IMR-90 (cell line): Measurements from ENCODE around the gene CCK.

Source experiments
- CHD1 ChIP-seq: IDR thresholded peaks from 2 replicates; pipeline ENCODE4 v1.6.1; 2012; ENCODE audit warnings: low read depth, low read length, improper control_type of control experiment
- MAFK ChIP-seq: IDR thresholded peaks from 2 replicates; pipeline ENCODE4 v1.6.1; 2012; ENCODE audit warnings: low read depth, low read length, improper control_type of control experiment
- POLR2A ChIP-seq: IDR thresholded peaks from 2 replicates; pipeline ENCODE4 v1.6.1; 2012; ENCODE audit warnings: mild to moderate bottlenecking, low read depth, low read length
- RAD21 ChIP-seq: IDR thresholded peaks from 2 replicates; pipeline ENCODE4 v1.6.1; 2012; ENCODE audit warnings: low read length, improper control_type of control experiment
- SMC3 ChIP-seq: fragments of 150-350 bp; IDR thresholded peaks from 2 replicates; pipeline ENCODE4 v1.6.1; 2016; ENCODE audit warnings: low read depth, mild to moderate bottlenecking, antibody characterized with exemption, low read length, moderate library complexity
- TF ChIP-seq, protein P1 (sequence below): conservative IDR thresholded peaks from 2 replicates; pipeline ENCODE4 v1.5.1; 2012; ENCODE audit warnings: mild to moderate bottlenecking, low read depth, low read length, improper control_type of control experiment

GRCh38 chr3:42269647-42270046 is 3.7 kb upstream of the CCK start:
- TF ChIP-seq POLR2A (no peak), CHD1 (no peak), SMC3 (no peak), RAD21 (no peak), MAFK (no peak)
- TF ChIP-seq, protein P1, sequence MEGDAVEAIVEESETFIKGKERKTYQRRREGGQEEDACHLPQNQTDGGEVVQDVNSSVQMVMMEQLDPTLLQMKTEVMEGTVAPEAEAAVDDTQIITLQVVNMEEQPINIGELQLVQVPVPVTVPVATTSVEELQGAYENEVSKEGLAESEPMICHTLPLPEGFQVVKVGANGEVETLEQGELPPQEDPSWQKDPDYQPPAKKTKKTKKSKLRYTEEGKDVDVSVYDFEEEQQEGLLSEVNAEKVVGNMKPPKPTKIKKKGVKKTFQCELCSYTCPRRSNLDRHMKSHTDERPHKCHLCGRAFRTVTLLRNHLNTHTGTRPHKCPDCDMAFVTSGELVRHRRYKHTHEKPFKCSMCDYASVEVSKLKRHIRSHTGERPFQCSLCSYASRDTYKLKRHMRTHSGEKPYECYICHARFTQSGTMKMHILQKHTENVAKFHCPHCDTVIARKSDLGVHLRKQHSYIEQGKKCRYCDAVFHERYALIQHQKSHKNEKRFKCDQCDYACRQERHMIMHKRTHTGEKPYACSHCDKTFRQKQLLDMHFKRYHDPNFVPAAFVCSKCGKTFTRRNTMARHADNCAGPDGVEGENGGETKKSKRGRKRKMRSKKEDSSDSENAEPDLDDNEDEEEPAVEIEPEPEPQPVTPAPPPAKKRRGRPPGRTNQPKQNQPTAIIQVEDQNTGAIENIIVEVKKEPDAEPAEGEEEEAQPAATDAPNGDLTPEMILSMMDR: no peak
